NCI-H2196 (cell line): Measurements from ENCODE around the gene NLRP1.
"Not testable (repeated sequence)": the region's sequence is repeated elsewhere in the genome, so short reads cannot be mapped to it uniquely, and the experiment has no call there.

ENCODE experiments used
- DNase-seq: peaks from one replicate; lab custom pipeline; 2025; ENCODE audit not compliant: unreplicated experiment; lab: John Stamatoyannopoulos, UW

The NLRP1 gene

GRCh38 chr17:5587438-5588032 lies 3.2 kb upstream of the NLRP1 start:
- peak; percentile 52 for DNase-seq

DNA sequence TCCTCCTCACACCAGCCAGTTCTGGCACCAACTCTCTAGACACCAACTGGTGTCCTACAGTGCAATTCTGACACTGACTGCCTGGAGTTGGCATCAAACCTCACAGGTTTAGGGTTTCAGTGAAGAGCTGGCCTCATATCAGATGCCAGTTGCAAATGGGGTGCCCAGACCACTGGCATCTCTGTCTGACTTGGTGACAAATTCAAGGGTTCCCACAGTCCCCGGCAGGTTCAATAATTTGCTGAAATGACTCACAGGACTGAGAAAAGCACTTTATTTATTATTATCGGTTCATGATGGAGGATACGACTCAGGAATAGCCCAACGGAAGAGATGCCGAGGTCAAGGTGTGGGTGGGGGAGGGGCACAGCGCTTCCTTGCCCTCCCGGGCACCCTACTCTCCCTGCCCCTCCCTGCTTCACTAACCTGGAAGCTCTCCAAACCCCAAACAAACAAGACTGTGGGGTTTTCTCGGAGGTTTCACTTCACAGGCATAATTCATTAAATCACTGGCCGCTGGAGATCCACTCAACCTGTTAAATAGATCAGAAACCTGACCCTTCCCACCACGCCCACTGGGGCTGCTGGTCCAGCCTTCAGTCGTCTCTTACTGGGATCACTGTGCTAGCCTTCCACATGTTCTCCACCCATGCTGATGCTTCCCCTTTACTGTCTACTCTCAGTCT lies 1.7 kb upstream of the NLRP1 start:
- peak; percentile 36 for DNase-seq

GRCh38 chr17:5585287-5585794 lies 1.0 kb upstream of the NLRP1 start:
- DNase-seq, result no peak

DNA sequence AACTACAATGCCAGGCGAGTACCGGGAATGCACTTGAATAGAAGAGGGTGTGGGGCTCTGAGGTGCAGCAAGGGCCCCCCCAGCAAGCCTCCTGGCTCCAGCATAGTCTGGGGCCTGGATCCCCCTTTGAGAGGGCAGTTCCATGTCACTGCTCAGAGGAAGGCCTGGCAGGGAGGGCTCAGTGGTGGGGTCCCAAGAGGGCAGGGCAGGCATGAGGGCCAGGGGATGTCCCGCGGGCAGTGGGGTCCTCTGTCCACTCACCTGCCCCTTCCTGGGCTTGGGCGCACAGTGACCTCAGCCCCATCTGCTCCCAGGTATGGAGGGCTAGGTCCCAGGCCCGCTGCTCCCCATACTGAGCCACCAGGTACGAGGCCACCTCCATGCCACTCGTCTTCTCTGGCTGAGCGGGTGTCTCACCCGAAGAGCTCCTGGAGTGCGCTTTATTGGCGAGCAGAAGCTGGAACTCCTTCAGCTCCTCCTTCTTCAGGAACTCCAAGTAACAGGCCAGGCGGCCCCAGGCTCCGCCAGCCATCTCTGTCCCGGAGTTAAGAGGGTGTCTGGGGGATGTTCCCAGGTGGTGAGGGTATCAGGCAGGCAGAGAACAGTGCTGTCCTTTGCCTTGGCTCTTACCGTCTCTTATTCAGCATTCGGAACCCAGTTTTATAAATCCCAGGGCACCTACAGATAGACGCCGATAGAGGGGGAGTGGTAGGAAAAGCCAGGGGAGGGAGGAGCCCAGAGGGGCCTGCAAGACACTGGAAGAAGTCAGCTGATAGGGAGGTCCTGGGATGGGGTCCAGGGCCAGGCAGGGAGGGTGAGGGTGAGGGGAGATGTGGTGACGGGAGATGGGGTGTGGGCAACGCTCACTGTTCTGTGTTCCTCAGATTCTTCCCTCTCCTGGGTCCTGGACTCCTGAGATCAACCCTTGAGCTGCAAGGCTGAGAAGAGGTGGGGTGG lies 605 bp downstream of the NLRP1 start:
- no peak for DNase-seq

DNA sequence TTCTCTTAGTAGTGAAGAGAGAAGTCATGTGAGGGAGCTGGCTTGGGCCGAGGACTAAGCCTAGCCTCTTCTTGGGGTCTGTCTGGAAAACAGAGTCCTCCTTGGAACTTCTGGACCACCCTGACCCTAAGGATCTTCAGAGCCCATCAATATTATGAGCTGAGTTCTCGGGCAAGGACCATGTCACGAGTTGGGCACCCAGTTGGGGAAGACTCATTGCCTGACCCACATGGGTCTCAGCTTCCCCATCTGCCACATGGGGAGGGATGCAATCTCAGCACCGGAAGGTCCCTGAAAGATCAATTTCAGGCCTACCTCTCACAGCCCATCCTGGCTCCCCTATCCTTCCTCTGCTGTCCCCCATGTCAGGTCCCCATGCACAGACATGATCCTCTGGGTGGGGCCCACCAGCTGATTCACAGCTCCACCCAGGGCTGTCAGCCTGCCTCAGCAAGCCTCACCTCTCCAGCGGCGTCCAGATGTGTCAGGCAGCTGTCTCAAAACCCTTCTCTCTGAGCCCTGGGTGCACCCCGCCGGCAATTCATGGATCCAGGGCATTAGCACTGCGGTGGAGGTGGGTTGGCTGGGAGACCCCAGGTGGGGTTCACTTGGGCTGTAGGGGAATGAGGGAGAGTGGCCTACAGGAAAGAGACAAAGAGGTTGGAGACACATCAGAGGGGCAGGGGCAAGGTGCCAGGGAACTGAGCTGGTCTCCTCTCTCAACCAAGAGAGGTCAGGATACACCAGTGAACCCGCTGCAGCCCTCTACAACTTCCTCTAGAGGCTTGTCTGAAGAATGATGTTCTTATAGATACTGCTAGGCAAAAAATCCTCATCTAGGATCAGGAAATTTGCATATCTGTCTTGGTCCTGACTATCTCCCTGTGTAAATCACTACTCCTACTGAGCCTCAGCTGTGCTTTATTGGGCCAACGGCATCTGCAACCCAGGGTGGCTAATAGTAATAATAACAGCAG lies 1.8 kb downstream of the NLRP1 start:
- no peak for DNase-seq

DNA sequence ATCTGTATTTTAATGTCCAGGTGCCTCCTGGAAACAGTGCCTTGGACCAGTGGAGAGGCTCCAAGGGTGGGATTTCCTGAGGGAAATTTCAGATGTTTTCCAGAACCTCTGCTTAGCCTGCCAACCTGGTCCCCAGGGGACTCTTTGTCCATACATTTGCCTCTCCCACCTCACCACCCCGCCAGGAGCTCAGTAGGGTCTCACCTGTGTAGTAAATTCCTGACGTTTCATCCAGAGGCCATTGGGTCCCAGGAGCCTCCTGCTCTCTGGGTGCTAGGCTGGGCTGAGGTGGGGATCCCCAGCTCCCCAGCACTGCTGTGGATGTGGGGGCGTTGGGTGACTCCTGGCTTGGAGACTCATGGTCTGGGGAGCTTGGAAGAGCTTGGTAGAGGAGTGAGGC lies 2.7 kb downstream of the NLRP1 start:
- DNase-seq, result no peak

DNA sequence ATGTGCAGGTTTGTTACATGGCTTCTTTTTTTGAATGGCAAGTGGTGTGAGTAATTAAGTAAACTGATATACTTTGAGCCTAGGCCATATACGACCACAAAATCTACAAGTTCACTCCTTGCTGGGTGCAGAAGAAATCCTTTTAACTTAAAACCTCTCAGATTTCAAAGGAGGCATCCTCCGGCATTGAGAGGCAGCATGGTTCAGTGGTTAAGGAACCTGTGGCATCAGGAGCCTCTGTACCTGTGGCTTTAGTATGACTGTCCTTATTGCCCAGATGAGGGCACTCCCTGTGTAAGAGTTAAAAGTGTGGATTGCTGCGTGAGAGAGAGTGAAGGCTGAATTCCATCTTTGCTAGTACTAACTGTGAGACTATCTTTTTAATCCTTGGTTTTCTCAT lies 3.3 kb downstream of the NLRP1 start:
- no peak for DNase-seq

- DNase-seq, result no peak
Observed at GRCh38 chr17:5580367-5580766, 3.9 kb downstream of the NLRP1 start.

DNA sequence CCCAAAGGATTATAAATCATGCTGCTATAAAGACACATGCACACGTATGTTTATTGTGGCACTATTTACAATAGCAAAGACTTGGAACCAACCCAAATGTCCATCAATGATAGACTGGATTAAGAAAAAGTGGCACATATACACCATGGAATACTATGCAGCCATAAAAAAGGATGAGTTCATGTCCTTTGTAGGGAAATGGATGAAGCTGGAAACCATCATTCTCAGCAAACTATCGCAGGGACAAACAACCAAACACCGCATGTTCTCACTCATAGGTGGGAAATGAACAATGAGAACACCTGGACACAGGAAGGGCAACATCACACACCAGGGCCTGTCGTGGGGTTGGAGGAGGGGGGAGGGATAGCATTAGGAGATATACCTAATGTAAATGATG lies 5.5 kb downstream of the NLRP1 start:
- not testable (repeated sequence) for DNase-seq

DNA sequence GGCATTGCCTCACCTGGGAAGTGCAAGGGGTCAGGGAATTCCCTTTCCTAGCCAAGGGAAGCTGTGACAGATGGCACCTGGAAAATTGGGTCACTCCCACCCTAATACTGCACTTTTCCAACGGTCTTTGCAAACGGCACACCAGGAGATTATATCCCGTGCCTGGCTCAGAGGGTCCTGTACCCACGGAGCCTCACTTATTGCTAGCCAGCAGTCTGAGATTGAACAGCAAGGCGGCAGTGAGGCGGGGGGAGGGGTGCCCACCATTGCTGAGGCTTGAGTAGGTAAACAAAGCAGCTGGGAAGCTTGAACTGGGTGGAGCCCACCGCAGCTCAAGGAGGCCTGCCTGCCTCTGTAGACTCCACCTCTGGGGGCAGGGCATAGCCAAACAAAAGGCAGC lies 11.3 kb downstream of the NLRP1 start:
- DNase-seq, result not testable (repeated sequence)

- DNase-seq, result no peak
Observed at GRCh38 chr17:5571281-5571680, 13.0 kb downstream of the NLRP1 start.

- DNase-seq, result no peak
Observed at GRCh38 chr17:5565808-5566207, 18.5 kb downstream of the NLRP1 start.

- no peak for DNase-seq
Observed at GRCh38 chr17:5563456-5563855, 20.9 kb downstream of the NLRP1 start.

GRCh38 chr17:5562661-5563360 lies 21.5 kb downstream of the NLRP1 start:
- DNase-seq, result no peak

- no peak for DNase-seq
Observed at GRCh38 chr17:5561736-5562571, 22.4 kb downstream of the NLRP1 start.

GRCh38 chr17:5560361-5560988 lies 23.8 kb downstream of the NLRP1 start:
- DNase-seq, result no peak

GRCh38 chr17:5558815-5559785 lies 25.2 kb downstream of the NLRP1 start:
- DNase-seq, result no peak
